WTC11 (cell line): ENCODE data around the gene U2AF2. TPM values are rescaled to one million over a fixed set of nuclear protein-coding genes. Genes with fewer than 3 reads are reported as not detected.

Experiments
- ATAC-seq: fragments of 200-7000 bp; cut with Tn5 transposase; 2 replicates; pipeline ENCODE4 v1.10.0; 2021; ENCODE audit warnings: mild to moderate bottlenecking, moderate library complexity
- CTCF ChIA-PET: fragments of 300-600 bp; sonication (Branson Sonifier 250); formaldehyde crosslinking; loops from one replicate; lab custom pipeline; 2021; ENCODE audit warnings: antibody characterized with exemption; lab: Charles Lee
- POLR2A ChIA-PET: fragments of 350-600 bp; sonication (Branson Sonifier 250); formaldehyde crosslinking; loops from one replicate; lab custom pipeline; 2021; ENCODE audit warnings: antibody characterized with exemption; lab: Charles Lee
- DNase-seq: peaks from one replicate; pipeline ENCODE4 v3.0.0; 2021; ENCODE audit warnings: low spot score
- H3K27ac Mint-ChIP-seq: 2 replicates; pipeline ENCODE4 v1.8.0; 2021; ENCODE audit warnings: mixed read lengths
- H3K27me3 Mint-ChIP-seq: 2 replicates; pipeline ENCODE4 v1.8.0; 2021; ENCODE audit warnings: low read depth, mild to moderate bottlenecking, moderate library complexity, mixed read lengths
- H3K36me3 Mint-ChIP-seq: 2 replicates; pipeline ENCODE4 v1.8.0; 2021; ENCODE audit warnings: mixed read lengths
- H3K4me1 Mint-ChIP-seq: 2 replicates; pipeline ENCODE4 v1.8.0; 2022; ENCODE audit warnings: mixed read lengths
- H3K4me3 Mint-ChIP-seq: 2 replicates; pipeline ENCODE4 v1.8.0; 2021; ENCODE audit warnings: mild to moderate bottlenecking, moderate library complexity, mixed read lengths
- H3K9me3 Mint-ChIP-seq: 2 replicates; pipeline ENCODE4 v1.8.0; 2021; ENCODE audit warnings: mixed read lengths
- CREB1 ChIP-seq: sonication (generic); formaldehyde crosslinking; IDR thresholded peaks from 2 replicates; pipeline ENCODE4 v1.8.0; 2023; ENCODE audit warnings: mild to moderate bottlenecking, missing genetic modification reagents
- ELF4 ChIP-seq: sonication (generic); formaldehyde crosslinking; IDR thresholded peaks from 2 replicates; pipeline ENCODE4 v1.8.1; 2022; ENCODE audit warnings: low read depth, mild to moderate bottlenecking, moderate library complexity, missing genetic modification reagents
- HMGA2 ChIP-seq: fragments of 250-450 bp; sonication (Bioruptor Pico); IDR thresholded peaks from 2 replicates; pipeline ENCODE4 v1.4.0; 2021; ENCODE audit warnings: mild to moderate bottlenecking, moderate library complexity
- KAT7 ChIP-seq: sonication (generic); formaldehyde crosslinking; IDR thresholded peaks from 2 replicates; pipeline ENCODE4 v1.8.1; 2023; ENCODE audit warnings: missing genetic modification reagents, mild to moderate bottlenecking, borderline replicate concordance
- NFYB ChIP-seq: sonication (generic); formaldehyde crosslinking; conservative IDR thresholded peaks from 2 replicates; pipeline ENCODE4 v1.8.0; 2022; ENCODE audit warnings: low read depth, missing genetic modification reagents
- NR1H2 ChIP-seq: sonication (generic); formaldehyde crosslinking; IDR thresholded peaks from 2 replicates; pipeline ENCODE4 v1.9.0; 2021; ENCODE audit warnings: mild to moderate bottlenecking, moderate library complexity, missing genetic modification reagents
- SP1 ChIP-seq: sonication (generic); formaldehyde crosslinking; conservative IDR thresholded peaks from 2 replicates; pipeline ENCODE4 v1.8.1; 2022; ENCODE audit warnings: missing genetic modification reagents
- TEAD1 ChIP-seq: sonication (generic); formaldehyde crosslinking; IDR thresholded peaks from 2 replicates; pipeline ENCODE4 v1.8.0; 2022; ENCODE audit warnings: mild to moderate bottlenecking, missing genetic modification reagents
- ZNF219 ChIP-seq: sonication (generic); formaldehyde crosslinking; IDR thresholded peaks from 2 replicates; pipeline ENCODE4 v1.8.0; 2023; ENCODE audit warnings: missing genetic modification reagents, mild to moderate bottlenecking, borderline replicate concordance
- ZNF416 ChIP-seq: fragments of 250-450 bp; sonication (Bioruptor Pico); IDR thresholded peaks from 2 replicates; pipeline ENCODE4 v1.9.0; 2021; ENCODE audit warnings: mild to moderate bottlenecking, inconsistent platforms
- total RNA-seq: library from RNA; stranded (reverse); gene quantifications from 3 replicates; pipeline ENCODE4 v1.2.3, GENCODE V29; 2021
- TF ChIP-seq, protein P1 (sequence below): sonication (generic); formaldehyde crosslinking; IDR thresholded peaks from 2 replicates; pipeline ENCODE4 v1.8.1; 2022; ENCODE audit warnings: low read depth, mild to moderate bottlenecking, moderate library complexity, missing genetic modification reagents, borderline replicate concordance
- TF ChIP-seq, protein P2 (sequence below): fragments of 250-450 bp; sonication (Bioruptor Pico); IDR thresholded peaks from 2 replicates; pipeline ENCODE4 v1.8.0; 2021; ENCODE audit warnings: mild to moderate bottlenecking
- TF ChIP-seq, protein P3 (sequence below): sonication (generic); formaldehyde crosslinking; IDR thresholded peaks from 2 replicates; pipeline ENCODE4 v1.8.0; 2022; ENCODE audit warnings: mild to moderate bottlenecking, missing genetic modification reagents
- TF ChIP-seq, protein P4 (sequence below): sonication (generic); formaldehyde crosslinking; IDR thresholded peaks from 2 replicates; pipeline ENCODE4 v1.8.1; 2023; ENCODE audit warnings: mild to moderate bottlenecking, missing genetic modification reagents
- TF ChIP-seq, protein P5 (sequence below): sonication (generic); formaldehyde crosslinking; IDR thresholded peaks from 2 replicates; pipeline ENCODE4 v1.8.0; 2023; ENCODE audit warnings: mild to moderate bottlenecking, missing genetic modification reagents
- TF ChIP-seq, protein P6 (sequence below): fragments of 250-450 bp; sonication (Bioruptor Pico); IDR thresholded peaks from 2 replicates; pipeline ENCODE4 v1.9.0; 2021; ENCODE audit warnings: mild to moderate bottlenecking, borderline replicate concordance
- TF ChIP-seq, protein P7 (sequence below): sonication (generic); formaldehyde crosslinking; IDR thresholded peaks from 2 replicates; pipeline ENCODE4 v1.8.0; 2023; ENCODE audit warnings: missing genetic modification reagents

U2AF2 gene
- total RNA-seq, 1 experiment from 2014 or later, result 302 TPM

DNA sequence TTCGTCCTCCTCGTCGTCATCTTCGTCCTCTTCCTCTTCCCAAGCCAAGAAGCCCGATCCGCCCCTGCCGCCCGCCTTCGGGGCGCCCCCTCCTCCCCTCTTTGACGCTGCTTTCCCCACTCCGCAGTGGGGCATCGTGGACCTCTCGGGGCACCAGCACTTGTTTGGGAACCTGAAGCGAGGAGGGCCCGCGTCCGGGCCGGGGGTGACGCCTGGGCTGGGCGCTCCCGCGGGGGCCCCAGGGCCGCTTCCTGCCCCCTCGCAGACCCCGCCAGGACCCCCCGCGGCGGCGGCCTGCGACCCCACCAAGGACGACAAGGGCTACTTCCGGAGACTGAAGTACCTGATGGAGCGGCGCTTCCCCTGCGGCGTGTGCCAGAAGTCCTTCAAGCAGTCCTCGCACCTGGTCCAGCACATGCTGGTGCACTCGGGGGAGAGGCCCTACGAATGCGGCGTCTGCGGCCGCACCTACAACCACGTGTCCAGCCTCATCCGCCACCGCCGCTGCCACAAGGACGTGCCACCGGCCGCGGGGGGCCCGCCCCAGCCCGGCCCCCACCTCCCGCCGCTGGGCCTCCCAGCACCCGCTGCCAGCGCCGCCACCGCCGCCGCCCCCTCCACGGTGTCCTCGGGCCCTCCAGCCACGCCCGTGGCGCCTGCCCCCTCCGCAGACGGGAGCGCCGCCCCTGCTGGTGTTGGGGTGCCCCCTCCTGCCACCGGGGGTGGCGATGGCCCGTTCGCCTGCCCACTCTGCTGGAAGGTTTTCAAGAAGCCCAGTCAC lies 40.7 kb upstream of the U2AF2 start:
- TF ChIP-seq, protein P1, sequence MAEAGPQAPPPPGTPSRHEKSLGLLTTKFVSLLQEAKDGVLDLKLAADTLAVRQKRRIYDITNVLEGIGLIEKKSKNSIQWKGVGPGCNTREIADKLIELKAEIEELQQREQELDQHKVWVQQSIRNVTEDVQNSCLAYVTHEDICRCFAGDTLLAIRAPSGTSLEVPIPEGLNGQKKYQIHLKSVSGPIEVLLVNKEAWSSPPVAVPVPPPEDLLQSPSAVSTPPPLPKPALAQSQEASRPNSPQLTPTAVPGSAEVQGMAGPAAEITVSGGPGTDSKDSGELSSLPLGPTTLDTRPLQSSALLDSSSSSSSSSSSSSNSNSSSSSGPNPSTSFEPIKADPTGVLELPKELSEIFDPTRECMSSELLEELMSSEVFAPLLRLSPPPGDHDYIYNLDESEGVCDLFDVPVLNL (CRISPR knock-in tag), result no peak
- TF ChIP-seq, protein P2, sequence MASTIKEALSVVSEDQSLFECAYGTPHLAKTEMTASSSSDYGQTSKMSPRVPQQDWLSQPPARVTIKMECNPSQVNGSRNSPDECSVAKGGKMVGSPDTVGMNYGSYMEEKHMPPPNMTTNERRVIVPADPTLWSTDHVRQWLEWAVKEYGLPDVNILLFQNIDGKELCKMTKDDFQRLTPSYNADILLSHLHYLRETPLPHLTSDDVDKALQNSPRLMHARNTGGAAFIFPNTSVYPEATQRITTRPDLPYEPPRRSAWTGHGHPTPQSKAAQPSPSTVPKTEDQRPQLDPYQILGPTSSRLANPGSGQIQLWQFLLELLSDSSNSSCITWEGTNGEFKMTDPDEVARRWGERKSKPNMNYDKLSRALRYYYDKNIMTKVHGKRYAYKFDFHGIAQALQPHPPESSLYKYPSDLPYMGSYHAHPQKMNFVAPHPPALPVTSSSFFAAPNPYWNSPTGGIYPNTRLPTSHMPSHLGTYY (CRISPR knock-in tag), result no peak
- TF ChIP-seq HMGA2 (CRISPR knock-in tag), result no peak
- TF ChIP-seq, protein P3, sequence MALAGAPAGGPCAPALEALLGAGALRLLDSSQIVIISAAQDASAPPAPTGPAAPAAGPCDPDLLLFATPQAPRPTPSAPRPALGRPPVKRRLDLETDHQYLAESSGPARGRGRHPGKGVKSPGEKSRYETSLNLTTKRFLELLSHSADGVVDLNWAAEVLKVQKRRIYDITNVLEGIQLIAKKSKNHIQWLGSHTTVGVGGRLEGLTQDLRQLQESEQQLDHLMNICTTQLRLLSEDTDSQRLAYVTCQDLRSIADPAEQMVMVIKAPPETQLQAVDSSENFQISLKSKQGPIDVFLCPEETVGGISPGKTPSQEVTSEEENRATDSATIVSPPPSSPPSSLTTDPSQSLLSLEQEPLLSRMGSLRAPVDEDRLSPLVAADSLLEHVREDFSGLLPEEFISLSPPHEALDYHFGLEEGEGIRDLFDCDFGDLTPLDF, result no peak
- TF ChIP-seq, all 79 proteins: peak for 0
- ChIA-PET CTCF (interaction anchor here (1.2 to 2.3 kb wide), 2 partner anchors 8 to 9 kb away, joined by 4 to 5 read pairs; partner anchors contain the start of gene ZNF865), POLR2A (interaction anchor here (1.0 kb wide), 1 partner anchor 10 kb away, joined by 4 read pairs; no protein-coding TSS in a partner anchor)
- Mint-ChIP-seq H3K27me3 (no peaks in the 10 kb centered on the region; the same call in 1 of the 2 replicates), H3K4me3 (no peak overlapping the region), H3K27ac (no peak overlapping the region), H3K4me1 (0 out of 2 replicates have a peak, but pooled peaks cover 3% of the 10 kb centered on the region), H3K36me3 (peaks cover 18% of the 10 kb centered on the region), H3K9me3 (no peaks in the 10 kb centered on the region)
- no peak for ATAC-seq
- no peak for DNase-seq

DNA sequence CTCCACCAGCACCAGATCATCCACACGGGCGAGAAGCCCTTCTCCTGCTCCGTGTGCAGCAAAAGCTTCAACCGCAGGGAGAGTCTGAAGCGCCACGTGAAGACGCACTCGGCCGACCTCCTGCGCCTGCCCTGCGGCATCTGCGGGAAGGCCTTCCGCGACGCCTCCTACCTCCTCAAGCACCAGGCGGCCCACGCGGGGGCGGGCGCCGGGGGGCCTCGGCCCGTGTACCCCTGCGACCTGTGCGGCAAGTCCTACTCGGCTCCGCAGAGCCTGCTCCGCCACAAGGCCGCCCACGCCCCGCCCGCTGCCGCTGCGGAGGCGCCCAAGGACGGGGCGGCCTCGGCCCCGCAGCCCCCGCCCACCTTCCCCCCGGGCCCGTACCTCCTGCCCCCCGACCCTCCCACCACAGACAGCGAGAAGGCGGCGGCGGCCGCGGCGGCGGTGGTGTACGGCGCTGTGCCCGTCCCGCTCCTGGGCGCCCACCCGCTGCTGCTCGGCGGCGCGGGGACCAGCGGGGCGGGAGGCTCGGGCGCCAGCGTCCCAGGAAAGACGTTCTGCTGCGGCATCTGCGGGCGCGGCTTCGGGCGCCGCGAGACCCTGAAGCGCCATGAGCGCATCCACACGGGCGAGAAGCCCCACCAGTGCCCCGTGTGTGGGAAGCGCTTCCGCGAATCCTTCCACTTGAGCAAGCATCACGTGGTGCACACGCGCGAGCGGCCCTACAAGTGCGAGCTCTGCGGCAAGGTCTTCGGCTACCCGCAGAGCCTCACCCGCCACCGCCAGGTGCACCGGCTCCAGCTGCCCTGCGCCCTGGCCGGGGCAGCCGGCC lies 39.9 kb upstream of the U2AF2 start:
- no peaks in the 10 kb centered on the region for H3K9me3 Mint-ChIP-seq
- CTCF ChIA-PET, result interaction anchor here (2.3 kb wide), 1 partner anchor 9 kb away, joined by 5 read pairs; no protein-coding TSS in a partner anchor
- POLR2A ChIA-PET, result no interaction called here
- no peak overlapping the region for H3K4me3 Mint-ChIP-seq
- H3K4me1 Mint-ChIP-seq, result 0 out of 2 replicates have a peak, but pooled peaks cover 3% of the 10 kb centered on the region
- H3K27me3 Mint-ChIP-seq, result peaks cover 3% of the 10 kb centered on the region; the same call in 1 of the 2 replicates
- no peak for DNase-seq
- peaks cover 13% of the 10 kb centered on the region for H3K36me3 Mint-ChIP-seq
- ATAC-seq, result no peak
- H3K27ac Mint-ChIP-seq, result no peak overlapping the region
- TF ChIP-seq TEAD1 (CRISPR knock-in tag) (no peak), CREB1 (CRISPR knock-in tag) (no peak), NR1H2 (CRISPR knock-in tag) (no peak), KAT7 (CRISPR knock-in tag) (no peak), ZNF219 (CRISPR knock-in tag) (no peak), ELF4 (CRISPR knock-in tag) (no peak), NFYB (no peak), SP1 (CRISPR knock-in tag) (no peak), ZNF416 (no peak)
- TF ChIP-seq, protein P4, sequence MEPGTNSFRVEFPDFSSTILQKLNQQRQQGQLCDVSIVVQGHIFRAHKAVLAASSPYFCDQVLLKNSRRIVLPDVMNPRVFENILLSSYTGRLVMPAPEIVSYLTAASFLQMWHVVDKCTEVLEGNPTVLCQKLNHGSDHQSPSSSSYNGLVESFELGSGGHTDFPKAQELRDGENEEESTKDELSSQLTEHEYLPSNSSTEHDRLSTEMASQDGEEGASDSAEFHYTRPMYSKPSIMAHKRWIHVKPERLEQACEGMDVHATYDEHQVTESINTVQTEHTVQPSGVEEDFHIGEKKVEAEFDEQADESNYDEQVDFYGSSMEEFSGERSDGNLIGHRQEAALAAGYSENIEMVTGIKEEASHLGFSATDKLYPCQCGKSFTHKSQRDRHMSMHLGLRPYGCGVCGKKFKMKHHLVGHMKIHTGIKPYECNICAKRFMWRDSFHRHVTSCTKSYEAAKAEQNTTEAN, result no peak
- TF ChIP-seq, protein P5, sequence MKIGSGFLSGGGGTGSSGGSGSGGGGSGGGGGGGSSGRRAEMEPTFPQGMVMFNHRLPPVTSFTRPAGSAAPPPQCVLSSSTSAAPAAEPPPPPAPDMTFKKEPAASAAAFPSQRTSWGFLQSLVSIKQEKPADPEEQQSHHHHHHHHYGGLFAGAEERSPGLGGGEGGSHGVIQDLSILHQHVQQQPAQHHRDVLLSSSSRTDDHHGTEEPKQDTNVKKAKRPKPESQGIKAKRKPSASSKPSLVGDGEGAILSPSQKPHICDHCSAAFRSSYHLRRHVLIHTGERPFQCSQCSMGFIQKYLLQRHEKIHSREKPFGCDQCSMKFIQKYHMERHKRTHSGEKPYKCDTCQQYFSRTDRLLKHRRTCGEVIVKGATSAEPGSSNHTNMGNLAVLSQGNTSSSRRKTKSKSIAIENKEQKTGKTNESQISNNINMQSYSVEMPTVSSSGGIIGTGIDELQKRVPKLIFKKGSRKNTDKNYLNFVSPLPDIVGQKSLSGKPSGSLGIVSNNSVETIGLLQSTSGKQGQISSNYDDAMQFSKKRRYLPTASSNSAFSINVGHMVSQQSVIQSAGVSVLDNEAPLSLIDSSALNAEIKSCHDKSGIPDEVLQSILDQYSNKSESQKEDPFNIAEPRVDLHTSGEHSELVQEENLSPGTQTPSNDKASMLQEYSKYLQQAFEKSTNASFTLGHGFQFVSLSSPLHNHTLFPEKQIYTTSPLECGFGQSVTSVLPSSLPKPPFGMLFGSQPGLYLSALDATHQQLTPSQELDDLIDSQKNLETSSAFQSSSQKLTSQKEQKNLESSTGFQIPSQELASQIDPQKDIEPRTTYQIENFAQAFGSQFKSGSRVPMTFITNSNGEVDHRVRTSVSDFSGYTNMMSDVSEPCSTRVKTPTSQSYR, result no peak
- TF ChIP-seq, protein P6, sequence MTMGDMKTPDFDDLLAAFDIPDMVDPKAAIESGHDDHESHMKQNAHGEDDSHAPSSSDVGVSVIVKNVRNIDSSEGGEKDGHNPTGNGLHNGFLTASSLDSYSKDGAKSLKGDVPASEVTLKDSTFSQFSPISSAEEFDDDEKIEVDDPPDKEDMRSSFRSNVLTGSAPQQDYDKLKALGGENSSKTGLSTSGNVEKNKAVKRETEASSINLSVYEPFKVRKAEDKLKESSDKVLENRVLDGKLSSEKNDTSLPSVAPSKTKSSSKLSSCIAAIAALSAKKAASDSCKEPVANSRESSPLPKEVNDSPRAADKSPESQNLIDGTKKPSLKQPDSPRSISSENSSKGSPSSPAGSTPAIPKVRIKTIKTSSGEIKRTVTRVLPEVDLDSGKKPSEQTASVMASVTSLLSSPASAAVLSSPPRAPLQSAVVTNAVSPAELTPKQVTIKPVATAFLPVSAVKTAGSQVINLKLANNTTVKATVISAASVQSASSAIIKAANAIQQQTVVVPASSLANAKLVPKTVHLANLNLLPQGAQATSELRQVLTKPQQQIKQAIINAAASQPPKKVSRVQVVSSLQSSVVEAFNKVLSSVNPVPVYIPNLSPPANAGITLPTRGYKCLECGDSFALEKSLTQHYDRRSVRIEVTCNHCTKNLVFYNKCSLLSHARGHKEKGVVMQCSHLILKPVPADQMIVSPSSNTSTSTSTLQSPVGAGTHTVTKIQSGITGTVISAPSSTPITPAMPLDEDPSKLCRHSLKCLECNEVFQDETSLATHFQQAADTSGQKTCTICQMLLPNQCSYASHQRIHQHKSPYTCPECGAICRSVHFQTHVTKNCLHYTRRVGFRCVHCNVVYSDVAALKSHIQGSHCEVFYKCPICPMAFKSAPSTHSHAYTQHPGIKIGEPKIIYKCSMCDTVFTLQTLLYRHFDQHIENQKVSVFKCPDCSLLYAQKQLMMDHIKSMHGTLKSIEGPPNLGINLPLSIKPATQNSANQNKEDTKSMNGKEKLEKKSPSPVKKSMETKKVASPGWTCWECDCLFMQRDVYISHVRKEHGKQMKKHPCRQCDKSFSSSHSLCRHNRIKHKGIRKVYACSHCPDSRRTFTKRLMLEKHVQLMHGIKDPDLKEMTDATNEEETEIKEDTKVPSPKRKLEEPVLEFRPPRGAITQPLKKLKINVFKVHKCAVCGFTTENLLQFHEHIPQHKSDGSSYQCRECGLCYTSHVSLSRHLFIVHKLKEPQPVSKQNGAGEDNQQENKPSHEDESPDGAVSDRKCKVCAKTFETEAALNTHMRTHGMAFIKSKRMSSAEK, result no peak
- TF ChIP-seq, protein P7, sequence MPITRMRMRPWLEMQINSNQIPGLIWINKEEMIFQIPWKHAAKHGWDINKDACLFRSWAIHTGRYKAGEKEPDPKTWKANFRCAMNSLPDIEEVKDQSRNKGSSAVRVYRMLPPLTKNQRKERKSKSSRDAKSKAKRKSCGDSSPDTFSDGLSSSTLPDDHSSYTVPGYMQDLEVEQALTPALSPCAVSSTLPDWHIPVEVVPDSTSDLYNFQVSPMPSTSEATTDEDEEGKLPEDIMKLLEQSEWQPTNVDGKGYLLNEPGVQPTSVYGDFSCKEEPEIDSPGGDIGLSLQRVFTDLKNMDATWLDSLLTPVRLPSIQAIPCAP (CRISPR knock-in tag), result no peak
